ENCODE measurements around the gene EMP1.

EMP1 gene

DNA sequence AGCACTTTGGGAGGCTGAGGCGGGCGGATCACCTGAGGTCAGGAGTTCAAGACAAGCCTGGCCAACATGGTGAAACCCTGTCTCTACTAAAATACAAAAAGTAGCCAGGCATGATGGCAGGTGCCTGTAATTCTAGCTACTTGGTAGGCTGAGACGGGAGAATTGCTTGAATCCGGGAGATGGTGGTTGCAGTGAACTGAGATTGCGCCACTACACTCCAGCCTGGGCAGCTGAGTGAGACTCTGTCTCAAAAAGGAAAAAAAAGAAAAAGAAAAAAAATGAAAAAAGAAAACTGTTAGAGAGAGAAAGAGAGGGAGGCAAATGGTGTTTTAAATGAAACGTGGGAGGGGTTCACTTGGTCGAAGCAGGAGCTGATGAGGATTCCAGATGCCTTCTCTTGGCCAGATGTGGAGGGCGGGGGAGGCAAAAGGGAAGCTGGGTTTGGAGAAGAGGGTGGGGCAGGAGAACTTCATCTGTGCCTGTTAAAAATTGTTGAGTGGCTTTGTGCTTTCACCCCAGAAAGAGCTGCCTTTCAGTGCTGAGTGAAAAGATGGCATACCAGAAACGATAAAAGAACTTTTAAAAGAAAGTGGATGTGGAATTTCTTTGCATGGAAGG is 1.1 kb downstream of the EMP1 start:
- no peak for DNase-seq (ENCODE audit: low read depth)

- DNase-seq (ENCODE audit: low read depth): no peak
Measured at GRCh38 chr12:13198241-13198640, 1.7 kb downstream of the EMP1 start.

DNA sequence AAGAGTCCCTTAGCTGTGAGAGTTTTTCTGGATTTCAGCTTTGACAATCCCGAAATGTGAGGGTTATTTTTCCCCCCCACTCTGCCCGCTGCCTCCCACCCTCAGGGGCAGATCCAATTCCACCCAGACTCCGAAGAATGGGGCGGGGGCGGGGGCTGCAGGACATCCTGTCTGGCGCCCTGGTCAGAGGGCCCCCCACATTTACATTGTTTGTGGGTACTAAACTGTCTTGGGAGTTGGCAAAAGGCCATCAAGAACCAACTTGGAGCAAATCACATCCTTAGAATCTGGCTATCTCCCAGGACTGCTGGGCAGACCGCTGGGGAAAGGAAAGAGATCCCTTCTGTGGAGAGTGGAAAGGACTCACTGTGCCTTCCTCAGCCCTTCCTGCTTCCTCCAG is 2.4 kb downstream of the EMP1 start:
- DNase-seq (ENCODE audit: low read depth): no peak

DNA sequence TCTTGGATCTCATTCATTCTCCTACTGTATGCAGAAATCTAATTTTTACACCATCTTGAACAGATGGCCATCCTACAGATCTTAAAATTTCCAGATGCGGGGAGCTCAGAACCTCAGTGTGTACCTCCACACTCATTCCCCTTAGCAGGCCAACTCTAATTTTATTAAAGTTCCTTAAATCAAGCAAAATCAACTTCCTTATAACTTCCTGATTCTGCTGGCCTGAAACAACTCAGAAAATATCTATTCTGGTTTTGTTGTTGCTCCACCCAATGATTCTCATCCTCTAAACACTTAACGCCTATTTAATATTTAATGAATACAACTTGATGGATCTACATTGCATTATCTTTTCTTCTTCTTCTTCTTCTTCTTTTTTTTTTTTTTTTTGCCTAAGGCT is 3.1 kb downstream of the EMP1 start:
- no peak for DNase-seq (ENCODE audit: low read depth)

GRCh38 chr12:13200841-13201240 is 4.3 kb downstream of the EMP1 start:
- DNase-seq (ENCODE audit: low read depth): no peak

DNA sequence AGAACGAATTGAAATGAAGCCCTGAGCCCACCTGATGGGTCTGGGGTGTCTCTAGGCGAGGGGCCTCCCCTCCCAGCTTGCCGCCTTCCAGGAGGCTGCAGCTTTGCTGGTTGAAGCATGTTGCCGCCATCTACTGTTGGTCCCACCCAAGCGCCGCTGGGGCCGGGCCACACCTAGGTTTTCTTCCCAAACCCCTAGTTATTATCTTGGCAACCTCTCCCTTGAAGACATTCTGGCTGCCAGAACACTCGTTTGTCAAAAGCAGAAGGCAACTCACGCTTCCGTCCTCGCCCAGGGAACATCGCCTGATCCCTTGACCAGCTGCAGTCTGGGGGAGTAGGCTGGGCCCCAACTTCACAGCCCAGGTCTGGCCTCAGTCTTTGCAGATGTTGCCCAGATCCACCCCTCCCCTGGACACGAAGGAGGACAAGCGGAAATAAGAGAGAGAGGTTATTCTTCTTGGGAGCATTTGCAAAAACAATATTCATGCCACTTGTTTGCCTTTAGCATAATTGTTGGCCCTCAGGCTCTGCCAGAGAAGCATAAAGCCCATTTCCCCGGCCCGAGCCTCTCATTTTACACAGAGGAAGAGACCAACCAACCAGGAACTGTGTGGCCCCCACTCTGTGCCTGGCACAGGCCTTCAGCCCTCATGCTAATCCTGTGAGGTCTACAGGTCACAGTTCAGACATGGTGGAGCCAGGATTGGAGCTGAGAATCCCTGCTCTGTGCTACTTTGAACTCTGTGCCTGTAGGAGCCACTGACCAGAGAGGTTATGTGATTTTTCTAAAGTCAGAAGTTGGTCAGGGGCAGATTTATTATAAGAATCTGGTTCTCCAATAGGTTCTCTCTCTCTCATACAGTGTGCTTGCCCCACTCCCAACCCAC is 6.8 kb downstream of the EMP1 start:
- DNase-seq (ENCODE audit: low read depth): no peak

GRCh38 chr12:13204428-13204827 is 7.9 kb downstream of the EMP1 start:
- no peak for DNase-seq (ENCODE audit: low read depth)

DNA sequence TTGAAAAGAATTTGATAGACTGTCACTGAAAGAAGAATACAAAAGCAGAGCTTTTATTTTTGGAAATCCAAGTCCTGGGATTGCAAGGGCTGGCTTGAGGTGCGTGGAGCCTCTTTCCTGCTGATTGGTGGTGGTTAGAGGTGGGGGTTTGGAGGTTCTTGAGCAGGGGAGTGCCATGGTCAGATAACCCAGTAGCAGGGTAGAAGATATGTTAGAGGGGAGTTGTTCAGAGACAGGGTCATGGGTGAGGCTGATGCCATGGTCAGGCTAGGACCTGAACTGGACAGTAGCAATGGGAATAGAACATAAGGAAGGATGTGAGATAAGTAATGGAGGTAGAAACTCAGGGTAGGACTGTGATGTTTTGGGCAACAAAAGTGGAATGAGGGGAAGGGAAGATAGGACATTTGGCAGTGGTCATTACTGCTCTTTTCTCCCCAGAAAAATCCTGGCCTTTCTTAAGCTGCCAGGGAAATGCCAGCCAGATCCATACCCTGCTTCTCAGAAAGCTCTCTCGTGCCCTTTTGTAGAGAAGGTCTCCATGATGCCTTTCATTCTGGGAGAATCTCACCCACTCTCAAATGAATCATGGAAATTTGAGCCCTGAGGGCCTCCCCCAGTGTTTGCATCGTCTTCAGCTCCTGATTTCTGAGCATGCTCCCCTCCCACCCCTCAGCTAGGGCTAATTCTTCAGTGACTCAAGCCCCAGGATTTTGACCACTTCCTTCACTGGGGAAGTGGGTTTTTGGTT is 9.5 kb downstream of the EMP1 start:
- DNase-seq (ENCODE audit: low read depth): no peak

- no peak for DNase-seq (ENCODE audit: low read depth)
Measured at GRCh38 chr12:13206560-13206897, 10.0 kb downstream of the EMP1 start.

GRCh38 chr12:13208533-13209435 is 12.3 kb downstream of the EMP1 start:
- DNase-seq (ENCODE audit: low read depth): no peak

DNA sequence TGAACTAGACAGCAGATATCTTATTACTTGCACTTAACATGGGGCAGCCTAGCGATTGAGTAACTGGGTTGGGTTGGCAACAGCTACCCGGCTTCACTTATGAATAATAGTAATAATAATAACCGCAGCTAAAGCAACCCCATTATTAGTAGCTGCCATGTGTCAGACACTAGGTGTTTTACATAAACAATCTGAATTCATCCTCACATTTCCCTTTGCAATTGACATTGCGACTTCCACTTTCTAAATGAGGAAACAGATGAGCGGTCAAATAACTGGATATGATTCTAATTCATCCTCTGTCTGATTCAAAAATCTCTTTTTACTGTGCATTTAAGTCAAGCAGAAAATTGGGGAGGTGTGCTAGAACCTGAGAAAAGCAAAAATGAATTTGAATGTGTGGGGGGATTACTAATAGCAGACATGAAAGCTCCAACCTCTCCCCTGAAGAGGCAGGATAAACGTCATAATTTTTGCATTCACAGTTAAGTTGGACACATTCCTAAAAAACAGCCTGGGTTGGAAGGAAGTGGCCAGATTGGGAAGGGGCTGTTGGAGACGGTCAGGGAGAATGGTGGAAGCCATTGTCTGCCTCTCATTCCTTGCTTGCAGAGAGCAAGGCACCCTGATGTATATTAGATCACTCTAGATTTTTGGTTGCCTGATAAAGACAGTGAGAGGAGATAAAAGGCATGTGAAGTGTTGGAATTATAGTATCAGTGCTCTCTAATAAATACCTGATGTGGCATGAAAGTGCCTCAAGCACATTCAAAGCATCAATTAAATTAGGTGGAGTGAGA is 13.1 kb downstream of the EMP1 start:
- DNase-seq (ENCODE audit: low read depth): no peak

DNA sequence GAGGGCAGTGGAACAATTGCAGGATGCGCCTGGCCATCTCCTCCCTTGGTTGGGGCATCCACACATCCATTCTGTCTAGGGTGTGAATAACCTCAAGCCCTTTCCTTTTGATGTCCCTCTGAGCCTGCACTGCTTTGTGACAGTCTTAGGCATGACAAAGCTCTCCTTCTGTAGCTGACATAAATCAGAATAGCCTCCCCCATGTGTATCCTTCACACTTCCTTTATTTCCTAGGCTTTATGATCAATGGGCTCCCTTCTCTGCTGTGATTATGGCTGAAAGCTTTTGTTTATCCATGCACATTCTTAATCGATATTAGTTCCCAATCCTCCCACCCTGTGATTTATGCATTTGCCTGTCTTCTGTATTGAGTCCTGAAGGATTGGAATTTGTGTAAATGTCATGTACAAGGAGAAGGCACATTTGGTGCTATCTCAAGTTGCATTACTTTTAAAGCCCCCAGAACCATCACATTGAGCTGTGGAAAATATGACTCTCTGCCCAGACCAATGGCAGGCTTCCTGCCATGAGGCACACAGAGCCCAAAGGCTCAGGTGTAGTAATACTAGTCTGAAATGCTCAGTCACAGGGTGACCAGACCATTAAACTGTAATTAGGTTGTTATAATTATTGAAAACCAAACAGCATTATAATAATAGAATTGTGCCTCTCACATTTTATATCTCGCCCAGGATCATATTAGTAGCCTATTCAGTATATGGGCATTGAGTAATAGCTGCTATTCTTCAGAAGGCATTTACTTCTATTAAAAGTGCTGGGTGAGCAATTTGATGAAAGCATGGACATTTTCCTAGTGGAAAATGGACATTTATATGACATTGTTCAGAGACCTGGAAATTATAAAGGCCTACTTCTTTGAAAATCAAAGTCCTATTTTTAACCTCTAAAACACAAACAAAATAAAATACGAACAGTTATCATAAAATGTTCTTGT is 14.0 kb downstream of the EMP1 start:
- no peak for DNase-seq (ENCODE audit: low read depth)

GRCh38 chr12:13211191-13211858 is 14.8 kb downstream of the EMP1 start:
- DNase-seq (ENCODE audit: low read depth): no peak

DNA sequence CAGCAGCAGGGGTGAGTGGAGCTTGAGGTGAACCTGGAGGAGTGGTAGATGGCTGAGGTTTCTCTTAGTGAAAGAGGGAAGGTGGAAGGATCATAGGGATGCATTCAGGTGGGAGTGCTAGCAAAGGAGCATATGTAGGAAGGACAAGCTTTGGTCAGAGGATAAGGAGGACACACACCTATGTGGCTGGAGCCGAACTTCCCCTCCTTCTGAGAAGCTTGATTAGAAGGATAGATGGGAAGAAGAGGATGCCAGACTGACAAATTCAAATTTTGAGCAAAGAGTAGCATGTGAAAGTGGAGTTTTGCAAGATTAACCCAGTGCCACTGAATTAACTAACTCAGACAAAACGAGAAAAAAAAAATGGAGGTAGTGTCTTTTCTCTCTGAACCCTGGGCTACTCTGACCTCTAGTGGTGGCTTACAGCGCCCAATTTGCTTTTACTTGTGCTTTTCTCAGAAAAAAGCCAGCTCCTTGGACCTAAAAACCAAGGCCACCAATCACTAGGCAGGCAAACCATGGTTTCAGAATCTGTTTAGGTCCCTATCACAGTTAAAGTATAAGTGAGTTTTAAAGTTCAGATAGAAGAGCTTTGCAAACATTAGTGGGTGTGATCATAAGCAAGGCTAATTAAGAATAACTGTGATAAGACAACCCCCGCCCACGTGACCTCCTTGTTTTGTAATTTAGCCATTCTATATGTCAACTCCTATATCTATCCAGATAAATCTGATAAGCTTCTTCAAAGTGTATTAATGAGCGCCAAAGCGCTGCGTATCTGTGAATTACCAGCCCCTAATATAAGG is 15.5 kb downstream of the EMP1 start:
- DNase-seq (ENCODE audit: low read depth): peak; percentile 37

- DNase-seq (ENCODE audit: low read depth): no peak
Measured at GRCh38 chr12:13215056-13215455, 18.5 kb downstream of the EMP1 start.

DNA sequence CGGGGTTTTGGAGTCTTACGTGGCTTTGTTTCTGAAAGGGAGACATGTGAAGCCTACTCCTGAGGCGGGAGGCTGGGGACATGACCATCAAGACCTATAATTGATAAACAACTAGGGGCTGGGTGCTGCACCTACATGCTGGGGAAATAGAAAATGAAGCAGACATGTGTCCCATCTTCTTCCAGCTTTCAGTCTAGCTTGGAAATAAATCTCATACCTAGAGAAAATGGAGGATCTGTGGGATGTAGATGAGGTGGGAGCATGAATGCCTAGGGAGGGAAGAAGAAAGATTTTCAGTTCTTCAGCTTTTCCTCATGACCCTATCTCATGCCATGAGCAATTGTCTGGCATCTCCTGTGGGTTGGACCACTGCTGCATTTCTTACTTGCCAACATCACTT is 22.1 kb downstream of the EMP1 start:
- no peak for DNase-seq (ENCODE audit: low read depth)

DNA sequence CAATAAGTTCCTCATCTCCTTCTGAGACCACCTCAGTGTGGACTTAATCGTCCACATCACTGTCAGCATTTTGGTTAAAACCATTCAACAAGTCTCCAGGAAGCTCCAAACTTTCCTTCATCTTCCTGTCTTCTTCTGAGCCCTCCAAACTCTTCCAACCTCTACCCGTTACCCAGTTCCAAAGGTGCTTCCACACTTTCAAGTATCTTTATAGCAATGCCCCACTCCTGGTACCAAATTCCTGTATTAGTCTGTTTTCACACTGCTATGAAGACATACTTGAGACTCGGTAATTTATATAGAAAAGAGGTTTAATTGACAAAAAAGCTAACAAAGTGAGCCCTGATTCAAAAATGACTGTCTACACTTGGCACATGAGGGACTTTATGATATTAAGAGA is 22.8 kb downstream of the EMP1 start:
- no peak for DNase-seq (ENCODE audit: low read depth)

DNA sequence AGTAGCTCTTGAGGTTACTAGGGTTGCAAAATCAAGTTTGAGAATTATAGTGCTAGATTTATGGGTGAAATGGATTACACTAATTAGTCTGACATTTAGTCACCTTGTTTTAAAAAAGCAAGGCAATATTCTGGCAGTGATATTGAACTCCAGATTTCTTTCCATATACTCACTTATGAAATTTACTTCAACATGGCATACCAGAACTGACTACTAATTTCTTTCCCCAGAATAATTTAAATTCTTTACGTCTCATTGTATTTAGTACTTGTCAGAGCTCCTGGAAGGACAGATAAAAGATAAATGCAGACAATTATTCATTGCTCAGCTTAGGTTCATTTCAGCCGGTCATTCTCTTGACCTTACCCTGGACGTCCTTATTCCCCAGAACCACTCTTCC is 24.3 kb downstream of the EMP1 start:
- DNase-seq (ENCODE audit: low read depth): no peak

- DNase-seq (ENCODE audit: low read depth): no peak
Measured at GRCh38 chr12:13222076-13222475, 25.6 kb downstream of the EMP1 start.

All from activated T-helper 1 cell treated with Interleukin-2 at 50 U/mL for 16 hours (primary cell).